SK-N-SH (cell line): ENCODE data around the gene NKX2-2. TPM values are rescaled to one million over a fixed set of nuclear protein-coding genes. Genes with fewer than 3 reads are reported as not detected.

ENCODE experiments used
- CTCF ChIA-PET: fragments of 300-600, 350-600 bp; formaldehyde crosslinking; extraction: SDS; loops from one replicate; lab custom pipeline; 2021; lab: Yijun Ruan, JAX
- POLR2A ChIA-PET: fragments of 350-600 bp; sonication (Branson Sonifier 250); formaldehyde crosslinking; extraction: SDS; loops from one replicate; lab custom pipeline; 2020; ENCODE audit warnings: antibody characterized with exemption, inconsistent platforms; lab: Yijun Ruan, JAX
- DNase-seq: peaks from one replicate; pipeline ENCODE4 v3.0.0; 2012
- H2AFZ ChIP-seq: fragments of 200-600 bp; sonication (generic); 2 replicates; pipeline ENCODE4 v1.8.1; 2016; ENCODE audit warnings: antibody characterized with exemption, mild to moderate bottlenecking, low read depth
- H3F3A ChIP-seq: fragments of 200-600 bp; sonication (generic); replicated peaks from 2 replicates; pipeline ENCODE3; 2016; ENCODE audit warnings: antibody characterized with exemption, mild to moderate bottlenecking; ENCODE audit not compliant: insufficient read depth
- H3K27ac ChIP-seq, 2 experiments: fragments of 200-500 bp in 1 of 2; fragments of 200-600 bp in 1 of 2; sonication (Bioruptor generic) in 1 of 2; sonication (generic), shearing (Covaris generic) in 1 of 2; 2 replicates each; pipeline versions ENCODE4 v1.5.1 to v1.6.1; 2014 to 2016; ENCODE audit warnings: low read depth in 2 of 2, inconsistent platforms in 1 of 2, low read length in 1 of 2, mild to moderate bottlenecking in 1 of 2, mixed read lengths in 1 of 2
- H3K27me3 ChIP-seq: fragments of 200-600 bp; sonication (generic), shearing (Covaris generic); 2 replicates; pipeline ENCODE4 v1.6.1; 2016; ENCODE audit warnings: mixed run types; ENCODE audit not compliant: insufficient read depth
- H3K36me3 ChIP-seq, 2 experiments: fragments of 200-500 bp in 1 of 2; fragments of 200-600 bp in 1 of 2; sonication (Bioruptor generic) in 1 of 2; sonication (generic) in 1 of 2; replicated peaks in 1 of 2; 2 replicates each; pipeline versions ENCODE3 to v1.5.1; 2014 to 2016; ENCODE audit warnings: low read length in 1 of 2, mild to moderate bottlenecking in 1 of 2; ENCODE audit not compliant: insufficient read depth in 2 of 2, control insufficient read depth in 1 of 2
- H3K4me1 ChIP-seq, 2 experiments: fragments of 200-500 bp in 1 of 2; fragments of 200-600 bp in 1 of 2; sonication (Bioruptor generic) in 1 of 2; sonication (generic), shearing (Covaris generic) in 1 of 2; 2 replicates each; pipeline versions ENCODE4 v1.5.1 to v1.6.1; 2014 to 2016; ENCODE audit warnings: low read depth in 1 of 2, low read length in 1 of 2, mixed run types in 1 of 2; ENCODE audit not compliant: insufficient read depth in 2 of 2, control insufficient read depth in 1 of 2
- H3K4me2 ChIP-seq: fragments of 200-600 bp; sonication (generic), shearing (Covaris generic); 2 replicates; pipeline ENCODE4 v1.6.1; 2017; ENCODE audit warnings: mixed run types
- H3K4me3 ChIP-seq, 2 experiments: fragments of 200-500 bp in 1 of 2; fragments of 200-600 bp in 1 of 2; sonication (Bioruptor generic) in 1 of 2; sonication (generic), shearing (Covaris generic) in 1 of 2; 2 replicates each; pipeline versions ENCODE4 v1.5.1 to v1.8.1; 2014 to 2016; ENCODE audit warnings: low read depth in 2 of 2, inconsistent platforms in 1 of 2, low read length in 1 of 2, mild to moderate bottlenecking in 1 of 2, mixed read lengths in 1 of 2, moderate library complexity in 1 of 2
- H3K79me2 ChIP-seq: fragments of 200-600 bp; sonication (generic); 2 replicates; pipeline ENCODE4 v1.8.1; 2017; ENCODE audit warnings: mild to moderate bottlenecking; ENCODE audit not compliant: insufficient read depth
- H3K9ac ChIP-seq: fragments of 200-600 bp; sonication (generic); 2 replicates; pipeline ENCODE4 v1.6.1; 2017; ENCODE audit warnings: mixed run types
- H3K9me2 ChIP-seq: fragments of 200-600 bp; sonication (generic); 2 replicates; pipeline ENCODE4 v1.6.1; 2017; ENCODE audit warnings: mixed run types
- H3K9me3 ChIP-seq: fragments of 200-600 bp; sonication (generic); 2 replicates; pipeline ENCODE4 v1.6.1; 2017; ENCODE audit warnings: mixed run types, mild to moderate bottlenecking, moderate library complexity
- H4K20me1 ChIP-seq: fragments of 200-600 bp; sonication (generic); 2 replicates; pipeline ENCODE4 v1.6.1; 2017; ENCODE audit warnings: mild to moderate bottlenecking, mixed run types; ENCODE audit not compliant: insufficient read depth
- CHD2 ChIP-seq: fragments of 150-350 bp; IDR thresholded peaks from 2 replicates; pipeline ENCODE4 v1.6.1; 2018; ENCODE audit warnings: low read length; ENCODE audit not compliant: partially characterized antibody
- ELF1 ChIP-seq: IDR thresholded peaks from 2 replicates; pipeline ENCODE4 v1.4.0; 2012
- EZH2phosphoT487 ChIP-seq: fragments of 200-600 bp; sonication (generic); IDR thresholded peaks from 2 replicates; pipeline ENCODE4 v1.6.1; 2017; ENCODE audit warnings: low read depth, mixed run types, mild to moderate bottlenecking, antibody characterized with exemption, moderate library complexity, borderline replicate concordance
- GATA2 ChIP-seq: sonication (generic); formaldehyde crosslinking; IDR thresholded peaks from 2 replicates; pipeline ENCODE4 v1.5.0; 2020; ENCODE audit warnings: mild to moderate bottlenecking, missing genetic modification reagents
- JUND ChIP-seq: IDR thresholded peaks from 2 replicates; pipeline ENCODE4 v1.4.0; 2012
- MXI1 ChIP-seq: IDR thresholded peaks from 2 replicates; pipeline ENCODE4 v1.6.1; 2012; ENCODE audit warnings: mild to moderate bottlenecking, low read depth, low read length, improper control_type of control experiment
- NRF1 ChIP-seq: IDR thresholded peaks from 2 replicates; pipeline ENCODE4 v1.6.1; 2012; ENCODE audit warnings: low read depth, mild to moderate bottlenecking, low read length
- POLR2AphosphoS5 ChIP-seq: IDR thresholded peaks from 2 replicates; pipeline ENCODE4 v1.6.1; 2012; ENCODE audit warnings: low read depth, low read length
- RCOR1 ChIP-seq: fragments of 150-350 bp; IDR thresholded peaks from 2 replicates; pipeline ENCODE4 v1.6.1; 2017; ENCODE audit warnings: antibody characterized with exemption, low read length
- RFX5 ChIP-seq: IDR thresholded peaks from 2 replicates; pipeline ENCODE4 v1.6.1; 2012; ENCODE audit warnings: mild to moderate bottlenecking, improper control_type of control experiment, low read length
- RXRA ChIP-seq: IDR thresholded peaks from 2 replicates; pipeline ENCODE4 v1.4.0; 2012; ENCODE audit warnings: low read depth, mild to moderate bottlenecking, borderline replicate concordance
- SIN3A ChIP-seq: IDR thresholded peaks from 2 replicates; pipeline ENCODE4 v1.6.1; 2012; ENCODE audit warnings: low read depth, mild to moderate bottlenecking, low read length, moderate library complexity, borderline replicate concordance
- WGBS: methylation state at CpG from one replicate; pipeline ENCODE4 v1.1.6; 2017; ENCODE audit warnings: low lambda C conversion rate; 5-methylcytosine and 5-hydroxymethylcytosine counted together
- polyA plus RNA-seq, 3 experiments: library from polyadenylated mRNA; depleted of rRNA; stranded (reverse); fragments of >200 nt; gene quantifications; 2 replicates each; pipeline ENCODE4 v1.2.3, GENCODE V29; 2012
- TF ChIP-seq, protein P1 (sequence below): fragments of 150-350 bp; IDR thresholded peaks from 2 replicates; pipeline ENCODE4 v1.6.1; 2016; ENCODE audit warnings: mild to moderate bottlenecking, low read depth, low read length
- TF ChIP-seq, protein P2 (sequence below): fragments of 200-600 bp; sonication (generic); IDR thresholded peaks from 2 replicates; pipeline ENCODE4 v1.6.1; 2017; ENCODE audit warnings: antibody characterized with exemption, mild to moderate bottlenecking, moderate library complexity

Gene NKX2-2
- polyA plus RNA-seq, 1 of the 3 experiments (the other 2 are of a cell fraction), result not detected

DNA sequence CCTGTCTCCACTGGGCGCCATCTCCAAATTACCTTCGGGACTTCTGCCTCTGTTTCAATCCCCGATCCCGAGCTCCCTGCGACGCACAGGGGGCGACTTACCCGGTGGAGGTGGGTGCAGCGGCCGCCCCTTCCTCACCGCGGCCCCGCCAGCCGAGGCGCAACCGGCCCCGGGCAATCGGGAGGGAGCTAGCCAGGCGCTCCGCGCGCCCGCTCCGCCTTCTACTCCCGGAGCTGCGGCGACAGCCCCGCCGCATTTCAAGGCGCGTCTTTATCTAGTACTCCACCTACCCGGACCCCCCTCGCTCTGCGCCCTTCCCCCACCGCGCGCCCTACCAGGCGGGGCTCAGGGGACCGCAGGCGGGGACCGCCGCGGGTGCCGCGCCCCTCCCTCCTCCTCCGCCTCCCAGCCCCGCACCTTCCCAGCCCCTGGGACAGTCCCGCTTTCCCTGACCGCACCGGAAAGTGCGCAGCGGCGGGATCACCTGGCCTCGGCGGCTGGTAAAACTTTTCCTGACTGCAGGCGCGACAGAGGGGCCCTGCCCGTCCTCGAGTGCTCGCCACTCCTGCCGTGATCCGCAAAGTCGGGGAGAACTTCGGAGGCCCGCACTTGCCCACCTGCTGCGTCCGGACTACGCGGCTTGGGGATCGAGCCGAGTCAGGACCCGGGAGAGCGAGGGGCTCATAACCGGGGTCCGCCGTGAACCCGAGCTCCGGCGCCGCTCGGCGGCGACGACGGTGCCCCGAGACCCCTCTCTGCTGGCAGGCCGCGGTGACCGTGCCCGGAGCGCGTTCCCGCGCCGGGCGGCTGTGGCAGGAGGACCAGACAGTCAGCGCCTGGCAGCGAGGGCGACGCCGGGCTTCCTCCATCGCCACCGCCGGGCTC lies 8.0 kb upstream of the NKX2-2 start:
- Histone ChIP-seq H3K27me3 (peaks cover 83% of the 10 kb centered on the region), H2AFZ (no peak overlapping the region), H3K27ac (no peak overlapping the region), H3F3A (no peaks in the 10 kb centered on the region), H3K4me2 (no peak overlapping the region), H3K79me2 (no peaks in the 10 kb centered on the region), H3K9me3 (no peaks in the 10 kb centered on the region), H4K20me1 (no peaks in the 10 kb centered on the region), H3K9ac (no peak overlapping the region), H3K36me3 (no peaks in the 10 kb centered on the region), H3K4me3 (no peak overlapping the region), H3K9me2 (no peaks in the 10 kb centered on the region), H3K4me1 (no peaks in the 10 kb centered on the region)
- CTCF ChIA-PET, result interaction anchor here (2.5 to 9.8 kb wide), 2 partner anchors 17 to 51 kb away, joined by 10 to 75 read pairs; no protein-coding TSS in a partner anchor
- POLR2A ChIA-PET, result no interaction called here
- TF ChIP-seq RFX5 (no peak), CHD2 (no peak), GATA2 (CRISPR knock-in tag) (no peak), SIN3A (no peak), RXRA (no peak), NRF1 (no peak), RCOR1 (no peak), JUND (no peak), EZH2phosphoT487 (no peak), MXI1 (no peak), ELF1 (no peak)
- TF ChIP-seq, protein P1, sequence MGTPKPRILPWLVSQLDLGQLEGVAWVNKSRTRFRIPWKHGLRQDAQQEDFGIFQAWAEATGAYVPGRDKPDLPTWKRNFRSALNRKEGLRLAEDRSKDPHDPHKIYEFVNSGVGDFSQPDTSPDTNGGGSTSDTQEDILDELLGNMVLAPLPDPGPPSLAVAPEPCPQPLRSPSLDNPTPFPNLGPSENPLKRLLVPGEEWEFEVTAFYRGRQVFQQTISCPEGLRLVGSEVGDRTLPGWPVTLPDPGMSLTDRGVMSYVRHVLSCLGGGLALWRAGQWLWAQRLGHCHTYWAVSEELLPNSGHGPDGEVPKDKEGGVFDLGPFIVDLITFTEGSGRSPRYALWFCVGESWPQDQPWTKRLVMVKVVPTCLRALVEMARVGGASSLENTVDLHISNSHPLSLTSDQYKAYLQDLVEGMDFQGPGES, result no peak
- DNase-seq, result peak; percentile 30
- WGBS, result 15% methylated on average over 40 of the region's 104 CpGs

DNA sequence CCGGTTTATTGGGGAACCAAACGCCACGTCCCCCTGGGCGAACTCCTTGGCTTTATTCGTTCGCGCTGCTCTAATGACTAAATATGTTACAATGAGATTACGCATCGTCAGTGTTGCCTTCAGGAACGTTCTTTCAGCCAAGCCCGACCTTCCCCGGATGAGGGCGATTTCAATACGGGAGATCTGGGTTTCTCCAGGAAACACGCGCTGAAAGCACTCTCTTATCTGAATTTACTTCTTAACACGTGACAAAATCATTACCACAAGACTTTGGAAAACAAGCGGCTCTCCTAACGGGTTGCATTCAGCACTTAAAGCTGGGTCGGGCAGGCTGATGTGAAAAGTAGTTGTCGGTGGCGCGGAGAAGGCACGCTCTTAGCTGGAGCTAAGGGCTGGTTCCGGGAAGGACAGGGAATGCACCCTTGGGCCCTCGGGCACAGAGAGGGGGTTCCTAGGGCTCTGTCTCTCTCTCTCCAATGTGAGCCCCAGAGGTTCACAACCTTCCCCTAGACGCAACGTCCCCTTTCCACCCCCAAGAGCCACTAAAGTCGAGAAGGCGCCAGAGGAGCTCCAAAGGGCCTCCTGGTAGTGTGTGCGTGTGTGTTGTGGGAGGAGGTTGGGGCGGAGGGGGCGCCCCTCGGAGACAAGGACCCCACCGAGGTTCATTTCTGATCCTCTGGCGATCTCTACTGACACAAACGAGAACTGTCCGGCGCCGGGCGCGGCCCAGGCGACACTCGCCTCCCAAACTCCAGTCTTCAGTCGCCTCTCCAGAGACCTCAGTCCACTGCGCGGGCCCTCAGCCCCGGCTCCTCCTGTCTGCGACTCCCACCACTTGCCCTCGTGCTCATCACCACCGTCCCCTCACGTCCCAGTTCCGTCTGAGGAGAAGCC lies 7.1 kb upstream of the NKX2-2 start:
- no peak overlapping the region for H3K4me3 ChIP-seq
- H2AFZ ChIP-seq, result no peak overlapping the region
- no peaks in the 10 kb centered on the region for H4K20me1 ChIP-seq
- no peaks in the 10 kb centered on the region for H3K36me3 ChIP-seq
- no peaks in the 10 kb centered on the region for H3F3A ChIP-seq
- H3K27me3 ChIP-seq, result peaks cover 92% of the 10 kb centered on the region
- H3K9me2 ChIP-seq, result no peaks in the 10 kb centered on the region
- 8% methylated on average over 47 of the region's 53 CpGs for WGBS
- no peak overlapping the region for H3K9ac ChIP-seq
- no peaks in the 10 kb centered on the region for H3K9me3 ChIP-seq
- H3K4me1 ChIP-seq, result no peaks in the 10 kb centered on the region
- H3K79me2 ChIP-seq, result no peaks in the 10 kb centered on the region
- DNase-seq, result peak; percentile 10
- ChIA-PET POLR2A (no interaction called here), CTCF (interaction anchor here (0.6 to 9.8 kb wide), 4 partner anchors 16 to 657 kb away, joined by 3 to 75 read pairs (median 4); no protein-coding TSS in a partner anchor)
- H3K4me2 ChIP-seq, result no peak overlapping the region
- no peak overlapping the region for H3K27ac ChIP-seq
- TF ChIP-seq, protein P2, sequence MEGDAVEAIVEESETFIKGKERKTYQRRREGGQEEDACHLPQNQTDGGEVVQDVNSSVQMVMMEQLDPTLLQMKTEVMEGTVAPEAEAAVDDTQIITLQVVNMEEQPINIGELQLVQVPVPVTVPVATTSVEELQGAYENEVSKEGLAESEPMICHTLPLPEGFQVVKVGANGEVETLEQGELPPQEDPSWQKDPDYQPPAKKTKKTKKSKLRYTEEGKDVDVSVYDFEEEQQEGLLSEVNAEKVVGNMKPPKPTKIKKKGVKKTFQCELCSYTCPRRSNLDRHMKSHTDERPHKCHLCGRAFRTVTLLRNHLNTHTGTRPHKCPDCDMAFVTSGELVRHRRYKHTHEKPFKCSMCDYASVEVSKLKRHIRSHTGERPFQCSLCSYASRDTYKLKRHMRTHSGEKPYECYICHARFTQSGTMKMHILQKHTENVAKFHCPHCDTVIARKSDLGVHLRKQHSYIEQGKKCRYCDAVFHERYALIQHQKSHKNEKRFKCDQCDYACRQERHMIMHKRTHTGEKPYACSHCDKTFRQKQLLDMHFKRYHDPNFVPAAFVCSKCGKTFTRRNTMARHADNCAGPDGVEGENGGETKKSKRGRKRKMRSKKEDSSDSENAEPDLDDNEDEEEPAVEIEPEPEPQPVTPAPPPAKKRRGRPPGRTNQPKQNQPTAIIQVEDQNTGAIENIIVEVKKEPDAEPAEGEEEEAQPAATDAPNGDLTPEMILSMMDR, result 0 out of 2 replicates have a peak, but pooled peaks have one; percentile 12
- TF ChIP-seq POLR2AphosphoS5, result no peak
